HG03060 (cell line): ENCODE measurements around the gene TTC1.
"Not testable (repeated sequence)": the region's sequence is repeated elsewhere in the genome, so short reads cannot be mapped to it uniquely, and the experiment has no call there.

Experiments used
- ATAC-seq: cut with Tn5 transposase; IDR thresholded peaks from one replicate; pipeline ENCODE4 v1.9.1; 2021; ENCODE audit warnings: low read depth, moderate number of reproducible peaks; ENCODE audit not compliant: unreplicated experiment

TTC1 gene, protein sequence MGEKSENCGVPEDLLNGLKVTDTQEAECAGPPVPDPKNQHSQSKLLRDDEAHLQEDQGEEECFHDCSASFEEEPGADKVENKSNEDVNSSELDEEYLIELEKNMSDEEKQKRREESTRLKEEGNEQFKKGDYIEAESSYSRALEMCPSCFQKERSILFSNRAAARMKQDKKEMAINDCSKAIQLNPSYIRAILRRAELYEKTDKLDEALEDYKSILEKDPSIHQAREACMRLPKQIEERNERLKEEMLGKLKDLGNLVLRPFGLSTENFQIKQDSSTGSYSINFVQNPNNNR

GRCh38 chr5:160008877-160009590 is at the start of gene TTC1:
TTC1 (plus strand) TSS chr5:160009139; CDS start chr5:160010529, 1,390 bp downstream.
- ATAC-seq: peak; percentile 99

- ATAC-seq: no peak
Measured at GRCh38 chr5:159961176-159962160, 47.5 kb upstream of the TTC1 start.

DNA sequence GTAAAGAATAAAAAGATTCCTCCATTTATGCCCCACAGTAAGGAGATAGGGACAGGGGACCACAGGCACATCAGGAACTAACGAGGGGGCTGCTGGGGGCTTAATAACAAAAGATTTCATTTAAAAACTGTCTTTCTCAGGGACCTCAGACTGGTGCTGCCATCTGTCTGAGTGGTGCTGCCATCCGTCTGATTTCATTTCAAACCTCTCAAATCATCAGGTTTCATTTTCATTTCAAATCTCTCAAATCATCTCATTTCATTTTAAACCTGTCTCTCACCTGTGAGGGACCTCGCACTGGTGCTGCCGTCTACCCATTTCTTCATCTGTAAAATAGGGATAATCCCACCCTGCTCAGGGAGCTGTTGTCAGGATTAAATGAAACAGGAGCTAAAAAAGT is 46.7 kb upstream of the TTC1 start:
- ATAC-seq: no peak

- no peak for ATAC-seq
Measured at GRCh38 chr5:159963935-159964334, 45.0 kb upstream of the TTC1 start.

DNA sequence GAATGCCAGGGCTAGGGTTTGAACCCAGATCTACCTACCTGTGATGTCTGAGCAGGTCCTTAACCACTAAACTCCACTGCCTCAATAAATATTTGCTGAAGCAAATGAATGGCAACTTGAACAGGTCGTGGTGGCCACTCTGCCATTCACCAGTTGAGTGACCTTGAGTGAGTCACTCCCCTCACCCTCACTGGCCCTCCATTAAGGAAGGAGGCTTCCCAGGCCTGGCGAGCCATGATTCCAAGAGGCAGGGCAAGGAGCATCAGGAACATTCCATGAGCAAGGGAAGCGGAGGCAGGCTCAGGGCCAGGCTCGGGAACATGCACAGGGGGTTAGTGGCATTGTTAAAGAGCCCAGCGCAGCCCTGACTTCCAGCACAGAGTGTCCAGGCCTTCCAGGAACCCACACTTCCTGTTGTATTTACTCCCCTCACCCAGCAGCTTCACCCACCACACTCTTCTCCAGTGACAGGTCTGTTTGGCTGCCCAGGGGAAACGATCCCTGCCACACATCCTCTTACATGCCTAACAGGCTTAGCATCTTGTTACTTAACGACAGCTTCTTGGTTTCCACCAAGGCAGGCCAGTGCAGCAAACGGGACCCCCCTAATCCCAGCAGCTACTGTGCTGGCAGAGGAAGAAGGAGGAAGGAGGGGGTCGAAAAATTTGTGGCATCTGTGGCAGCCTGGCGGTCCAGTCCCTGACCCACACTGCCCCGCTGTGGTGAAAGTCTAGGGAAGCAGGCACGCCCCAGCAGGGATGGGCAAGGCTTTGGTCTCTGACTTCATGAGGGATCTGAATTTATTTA is 43.7 kb upstream of the TTC1 start:
- no peak for ATAC-seq

GRCh38 chr5:159965838-159966128 is 43.2 kb upstream of the TTC1 start:
- not testable (repeated sequence) for ATAC-seq

DNA sequence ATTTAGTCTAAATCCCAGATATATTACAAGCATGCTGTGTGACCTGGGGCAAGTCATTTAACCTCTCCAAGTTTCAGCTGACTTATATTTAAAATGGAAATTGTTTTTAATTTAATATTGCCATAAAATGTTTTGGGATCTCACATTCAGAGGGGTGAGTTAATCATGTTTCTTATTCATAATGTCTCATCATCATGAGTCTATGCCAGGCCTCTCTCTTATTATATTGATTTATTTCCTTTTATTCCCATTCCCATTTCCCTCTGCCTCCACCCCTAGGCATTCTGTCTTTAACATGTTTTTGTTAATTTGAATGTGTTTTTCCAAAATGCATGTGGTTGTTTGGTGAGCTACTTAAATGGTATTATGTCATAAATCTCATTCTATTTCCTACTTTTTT is 39.0 kb upstream of the TTC1 start:
- ATAC-seq: no peak

GRCh38 chr5:159971038-159971437 is 37.9 kb upstream of the TTC1 start:
- no peak for ATAC-seq

DNA sequence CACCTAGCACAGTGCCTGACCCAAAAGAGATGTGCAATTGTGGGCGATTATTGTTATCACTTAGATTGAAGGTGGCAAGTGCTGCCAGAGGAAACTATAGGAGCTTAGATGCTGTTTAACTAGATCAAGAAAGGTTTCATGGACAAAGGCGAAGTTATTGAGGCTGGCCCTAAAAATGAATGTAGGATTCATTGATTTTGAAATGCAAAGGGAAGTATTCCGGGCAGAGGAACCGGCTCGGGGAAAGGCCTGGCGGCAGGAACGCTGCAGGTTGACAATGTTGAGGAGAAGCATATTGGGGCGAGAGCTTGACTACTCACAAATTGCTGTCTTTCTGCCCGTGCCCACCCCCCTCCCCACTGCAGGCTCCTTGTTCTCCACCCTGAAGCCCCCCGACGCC is 37.4 kb upstream of the TTC1 start:
- no peak for ATAC-seq

DNA sequence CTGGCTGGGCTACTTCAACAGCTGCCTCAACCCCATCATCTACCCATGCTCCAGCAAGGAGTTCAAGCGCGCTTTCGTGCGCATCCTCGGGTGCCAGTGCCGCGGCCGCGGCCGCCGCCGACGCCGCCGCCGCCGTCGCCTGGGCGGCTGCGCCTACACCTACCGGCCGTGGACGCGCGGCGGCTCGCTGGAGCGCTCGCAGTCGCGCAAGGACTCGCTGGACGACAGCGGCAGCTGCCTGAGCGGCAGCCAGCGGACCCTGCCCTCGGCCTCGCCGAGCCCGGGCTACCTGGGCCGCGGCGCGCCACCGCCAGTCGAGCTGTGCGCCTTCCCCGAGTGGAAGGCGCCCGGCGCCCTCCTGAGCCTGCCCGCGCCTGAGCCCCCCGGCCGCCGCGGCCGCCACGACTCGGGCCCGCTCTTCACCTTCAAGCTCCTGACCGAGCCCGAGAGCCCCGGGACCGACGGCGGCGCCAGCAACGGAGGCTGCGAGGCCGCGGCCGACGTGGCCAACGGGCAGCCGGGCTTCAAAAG is 36.9 kb upstream of the TTC1 start:
- no peak for ATAC-seq

GRCh38 chr5:159972538-159973362 is 36.2 kb upstream of the TTC1 start:
- ATAC-seq: no peak

- no peak for ATAC-seq
Measured at GRCh38 chr5:159975462-159976019, 33.4 kb upstream of the TTC1 start.

DNA sequence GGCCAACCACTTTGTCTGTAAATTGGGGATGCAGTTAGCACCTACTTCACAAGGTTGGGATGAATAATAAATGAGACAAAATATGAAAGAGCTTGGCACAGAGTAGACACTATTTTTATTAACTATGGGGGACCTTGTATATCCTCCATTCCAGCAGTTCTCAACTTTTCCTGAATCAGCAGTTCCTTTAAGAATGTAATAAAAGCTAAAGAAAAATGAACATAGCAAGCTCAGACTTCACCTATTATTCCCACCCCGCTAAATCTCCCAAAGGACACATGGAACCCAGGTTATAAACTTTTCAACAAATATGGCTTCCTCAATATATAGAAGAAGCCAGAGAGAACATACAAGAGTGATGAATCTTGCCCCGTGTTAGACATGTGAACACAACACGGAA is 32.0 kb upstream of the TTC1 start:
- no peak for ATAC-seq

GRCh38 chr5:159978358-159978757 is 30.6 kb upstream of the TTC1 start:
- ATAC-seq: no peak

GRCh38 chr5:159982421-159983173 is 26.3 kb upstream of the TTC1 start:
- ATAC-seq: no peak

- ATAC-seq: peak; percentile 58
Measured at GRCh38 chr5:159987031-159987674, 21.8 kb upstream of the TTC1 start.

DNA sequence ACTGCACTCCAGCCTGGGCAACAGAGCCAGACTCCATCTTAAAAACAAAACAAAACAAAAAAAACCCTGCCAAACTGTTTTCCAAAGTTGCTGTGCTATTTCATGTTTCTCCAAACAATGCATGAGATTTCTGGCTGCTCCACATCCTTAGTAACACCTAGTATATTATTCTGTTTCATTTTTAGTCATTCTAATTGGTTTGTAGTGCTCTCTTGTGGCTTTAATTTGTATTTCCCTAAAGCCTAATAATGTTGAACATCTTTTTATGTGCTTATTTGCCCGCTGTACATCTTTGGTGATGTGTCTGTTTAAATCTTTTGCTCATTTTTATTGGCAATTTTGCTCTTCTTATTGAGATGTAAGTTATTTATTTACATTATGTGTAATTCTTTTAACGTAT is 18.4 kb upstream of the TTC1 start:
- ATAC-seq: no peak

DNA sequence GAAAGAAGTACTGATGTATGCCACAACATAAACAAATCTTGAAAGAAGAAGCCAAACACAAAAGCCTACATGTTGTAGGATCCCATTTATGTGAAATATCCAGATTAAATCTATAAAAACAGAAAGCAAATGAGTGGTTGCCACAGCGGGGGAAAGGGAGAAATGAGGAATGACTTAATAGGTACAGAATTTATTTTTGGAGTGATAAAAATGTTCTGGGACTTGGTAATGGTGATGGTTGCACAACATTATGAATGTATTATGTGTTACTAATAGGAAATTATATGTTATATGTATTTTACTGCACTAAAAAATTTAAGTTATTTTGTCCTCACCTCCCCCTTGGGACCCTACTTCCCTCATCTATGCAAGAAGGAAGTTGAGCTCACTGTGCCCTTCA is 16.4 kb upstream of the TTC1 start:
- no peak for ATAC-seq
